H9 (cell line): ENCODE results near the gene CPLX1. TPM values are rescaled to one million over a fixed set of nuclear protein-coding genes. Genes with fewer than 3 reads are reported as not detected.

Experiments used
- DNase-seq: peaks from one replicate; pipeline ENCODE4 v3.0.0-alpha.2; 2017
- H2AFZ ChIP-seq: one replicate; pipeline ENCODE4 v1.6.1; 2013; ENCODE audit warnings: mild to moderate bottlenecking, low read length, control low read depth, moderate library complexity
- H2AK5ac ChIP-seq: 2 replicates; pipeline ENCODE4 v1.6.1; 2013; ENCODE audit warnings: low read length, control low read depth, mixed read lengths; ENCODE audit not compliant: insufficient read length
- H2BK120ac ChIP-seq: one replicate; pipeline ENCODE4 v1.6.1; 2013; ENCODE audit warnings: low read depth, mild to moderate bottlenecking, low read length, control low read depth, inconsistent platforms; ENCODE audit not compliant: poor library complexity, severe bottlenecking
- H2BK12ac ChIP-seq: 2 replicates; pipeline ENCODE4 v1.6.1; 2013; ENCODE audit warnings: low read length, control low read depth, mixed read lengths, low read depth; ENCODE audit not compliant: insufficient read length
- H2BK15ac ChIP-seq: 2 replicates; pipeline ENCODE4 v1.6.1; 2013; ENCODE audit warnings: low read depth, low read length, control low read depth
- H2BK20ac ChIP-seq: one replicate; pipeline ENCODE4 v1.6.1; 2013; ENCODE audit warnings: low read depth, mild to moderate bottlenecking, low read length, control low read depth, inconsistent platforms; ENCODE audit not compliant: poor library complexity, severe bottlenecking
- H2BK5ac ChIP-seq: 2 replicates; pipeline ENCODE4 v1.6.1; 2013; ENCODE audit warnings: low read length, control low read depth, mixed read lengths; ENCODE audit not compliant: insufficient read length
- H3K14ac ChIP-seq: 2 replicates; pipeline ENCODE4 v1.6.1; 2013; ENCODE audit warnings: low read length, control low read depth; ENCODE audit not compliant: insufficient read depth
- H3K18ac ChIP-seq: 2 replicates; pipeline ENCODE4 v1.6.1; 2013; ENCODE audit warnings: low read depth, mild to moderate bottlenecking, mixed read lengths, low read length, control low read depth; ENCODE audit not compliant: insufficient read length
- H3K23ac ChIP-seq: 2 replicates; pipeline ENCODE4 v1.6.1; 2013; ENCODE audit warnings: low read length, control low read depth, mixed read lengths, low read depth; ENCODE audit not compliant: insufficient read length
- H3K23me2 ChIP-seq: 2 replicates; pipeline ENCODE4 v1.6.1; 2013; ENCODE audit warnings: low read depth, mild to moderate bottlenecking, mixed read lengths, low read length, control low read depth; ENCODE audit not compliant: insufficient read length, poor library complexity, severe bottlenecking
- H3K27ac ChIP-seq: 2 replicates; pipeline ENCODE4 v1.5.1; 2013; ENCODE audit warnings: low read length, control low read depth, mixed read lengths, low read depth; ENCODE audit not compliant: insufficient read length
- H3K27me3 ChIP-seq: 2 replicates; pipeline ENCODE4 v1.6.1; 2013; ENCODE audit warnings: low read length, control low read depth, inconsistent platforms; ENCODE audit not compliant: insufficient read depth
- H3K4ac ChIP-seq: 2 replicates; pipeline ENCODE4 v1.6.1; 2013; ENCODE audit warnings: low read depth, mild to moderate bottlenecking, control low read depth, inconsistent platforms, low read length, moderate library complexity
- H3K4me1 ChIP-seq: 2 replicates; pipeline ENCODE4 v1.6.1; 2013; ENCODE audit warnings: low read length, control low read depth, inconsistent platforms; ENCODE audit not compliant: insufficient read depth
- H3K4me2 ChIP-seq: 2 replicates; pipeline ENCODE4 v1.6.1; 2013; ENCODE audit warnings: low read length, control low read depth, mixed read lengths; ENCODE audit not compliant: insufficient read length, insufficient read depth
- H3K56ac ChIP-seq: 2 replicates; pipeline ENCODE4 v1.6.1; 2013; ENCODE audit warnings: low read depth, mild to moderate bottlenecking, mixed read lengths, low read length, control low read depth; ENCODE audit not compliant: insufficient read length
- H3K79me1 ChIP-seq: 2 replicates; pipeline ENCODE4 v1.6.1; 2013; ENCODE audit warnings: low read depth, mild to moderate bottlenecking, moderate library complexity, low read length, control low read depth, inconsistent platforms; ENCODE audit not compliant: insufficient read depth, poor library complexity, severe bottlenecking
- H3K79me2 ChIP-seq: 2 replicates; pipeline ENCODE4 v1.6.1; 2013; ENCODE audit warnings: low read length, control low read depth, inconsistent platforms; ENCODE audit not compliant: insufficient read depth
- H3K9ac ChIP-seq: 2 replicates; pipeline ENCODE4 v1.6.1; 2013; ENCODE audit warnings: low read length, control low read depth, mixed read lengths; ENCODE audit not compliant: insufficient read length; ENCODE audit errors: extremely low read depth
- H3K9me3 ChIP-seq: one replicate; pipeline ENCODE4 v1.6.1; 2013; ENCODE audit warnings: low read depth, low read length, inconsistent platforms; ENCODE audit not compliant: control insufficient read depth
- H3T11ph ChIP-seq: one replicate; pipeline ENCODE4 v1.6.1; 2013; ENCODE audit warnings: mild to moderate bottlenecking, low read length, control low read depth, inconsistent platforms
- H4K20me1 ChIP-seq: one replicate; pipeline ENCODE4 v1.6.1; 2013; ENCODE audit not compliant: control insufficient read depth, insufficient read length, insufficient read depth
- H4K5ac ChIP-seq: 2 replicates; pipeline ENCODE4 v1.6.1; 2013; ENCODE audit warnings: low read depth, mild to moderate bottlenecking, mixed read lengths, low read length, control low read depth; ENCODE audit not compliant: insufficient read length
- H4K8ac ChIP-seq: replicated peaks from 2 replicates; pipeline ENCODE4 v1.6.1; 2013; ENCODE audit warnings: low read length, control low read depth, mixed read lengths, low read depth; ENCODE audit not compliant: insufficient read length
- H4K91ac ChIP-seq: 2 replicates; pipeline ENCODE4 v1.6.1; 2013; ENCODE audit warnings: low read depth, mild to moderate bottlenecking, moderate library complexity, mixed read lengths, low read length, control low read depth; ENCODE audit not compliant: insufficient read length
- H3K27ac Mint-ChIP-seq, 3 experiments: 2 replicates in 2 of 3; 3 replicates in 1 of 3; pipeline ENCODE4 v1.8.0; 2020 to 2021; ENCODE audit warnings: mixed read lengths in 3 of 3, mild to moderate bottlenecking in 1 of 3, moderate library complexity in 1 of 3
- H3K27me3 Mint-ChIP-seq: 2 replicates; pipeline ENCODE4 v1.8.0; 2021; ENCODE audit warnings: low read depth, mild to moderate bottlenecking, moderate library complexity, mixed read lengths
- H3K36me3 Mint-ChIP-seq, 3 experiments: 2 replicates in 2 of 3; 3 replicates in 1 of 3; pipeline ENCODE4 v1.8.0; 2020 to 2021; ENCODE audit warnings: low read depth in 3 of 3, mixed read lengths in 3 of 3; ENCODE audit not compliant: insufficient read depth in 1 of 3
- H3K4me1 Mint-ChIP-seq, 2 experiments: 2 replicates each; pipeline ENCODE4 v1.8.0; 2020; ENCODE audit warnings: mixed read lengths in 2 of 2
- H3K4me3 Mint-ChIP-seq, 2 experiments: 2 replicates in 1 of 2; 3 replicates in 1 of 2; pipeline ENCODE4 v1.8.0; 2020 to 2021; ENCODE audit warnings: mild to moderate bottlenecking in 2 of 2, mixed read lengths in 2 of 2, moderate library complexity in 1 of 2
- H3K9me3 Mint-ChIP-seq, 2 experiments: 2 replicates in 1 of 2; 3 replicates in 1 of 2; pipeline ENCODE4 v1.8.0; 2020; ENCODE audit warnings: mild to moderate bottlenecking in 2 of 2, mixed read lengths in 2 of 2, moderate library complexity in 1 of 2
- WGBS: extraction: QIAGEN DNeasy Blood & Tissue Kit; methylation state at CpG from one replicate; pipeline ENCODE4 v1.1.7; 2013; ENCODE audit warnings: missing lambda C conversion rate, low lambda C conversion rate, mixed read lengths; ENCODE audit not compliant: insufficient read length; ENCODE audit errors: extremely low coverage; 5-methylcytosine and 5-hydroxymethylcytosine counted together
- total RNA-seq: library from RNA; stranded (reverse); gene quantifications from 2 replicates; pipeline ENCODE4 v1.2.1, GENCODE V29; 2021
- TF ChIP-seq, protein P1 (sequence below): fragments of 200-600 bp; sonication (generic); conservative IDR thresholded peaks from 3 replicates; pipeline ENCODE4 v1.8.0; 2021; ENCODE audit warnings: antibody characterized with exemption, mild to moderate bottlenecking

The CPLX1 gene
- total RNA-seq, 1 experiment from 2014 or later, result 0.90 TPM

DNA sequence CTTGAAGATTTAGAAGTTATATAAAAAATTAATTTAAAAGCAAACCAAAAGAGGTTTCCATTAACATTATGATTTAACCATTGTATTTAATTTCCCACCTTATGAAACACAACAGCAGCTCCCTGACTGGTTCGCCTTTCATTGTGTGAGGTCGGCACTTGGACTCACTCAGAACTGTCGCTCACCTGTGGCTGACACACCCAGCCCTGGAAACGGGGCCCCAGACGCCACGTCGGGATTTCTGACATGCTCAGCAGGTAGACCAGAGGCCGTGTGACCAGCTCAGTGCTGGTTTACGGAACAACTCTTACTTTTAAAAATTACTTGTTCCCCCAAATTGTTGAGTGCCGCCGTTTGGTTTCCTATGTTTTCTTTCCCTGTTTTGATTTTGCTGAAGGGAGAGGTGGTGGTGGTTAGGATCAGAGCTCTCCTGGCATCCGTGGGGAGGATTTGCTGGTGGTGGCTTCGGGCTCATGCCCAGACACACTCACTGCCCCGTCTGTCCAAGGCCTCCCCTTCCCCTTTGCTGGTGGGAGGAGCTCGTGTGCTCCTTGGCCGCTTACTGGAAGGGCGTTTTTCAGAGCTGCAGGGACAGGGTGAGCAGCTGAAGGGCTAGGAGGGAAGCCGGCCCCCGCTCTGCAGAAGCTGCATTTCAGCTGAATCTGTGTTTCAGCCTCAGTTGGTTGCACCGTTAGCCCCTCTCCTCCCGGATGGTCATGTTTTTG lies 59.2 kb downstream of the CPLX1 start:
- H3K79me2 ChIP-seq, result peaks cover 2% of the 10 kb centered on the region; the same call in 1 of the 2 replicates
- H3K23me2 ChIP-seq, result no peaks in the 10 kb centered on the region
- peak; percentile 65 for DNase-seq

More for the DNA sequence above, 59.2 kb downstream of the CPLX1 start:
- H2AFZ ChIP-seq, result no peak overlapping the region
- H3K9ac ChIP-seq, result no peak overlapping the region
- no CpG with 5 or more reads among the region's 21 CpGs for WGBS
- H4K91ac ChIP-seq, result no peak overlapping the region
- no peak overlapping the region for H3K4ac ChIP-seq
- no peak overlapping the region for H2BK20ac ChIP-seq
- H3K9me3 Mint-ChIP-seq, result peaks cover 2 to 16% of the 10 kb centered on the region in 2 experiments; a peak in 3 of 5 replicates
- peaks cover 55 to 85% (median 81%) of the 10 kb centered on the region in 3 experiments for H3K36me3 Mint-ChIP-seq
- H3K79me1 ChIP-seq, result no peaks in the 10 kb centered on the region
- no peak overlapping the region for H4K8ac ChIP-seq
- peak overlapping the region; percentile 15 to 86 (median 32); a peak in 6 of 7 replicates for H3K27ac Mint-ChIP-seq
- no peaks in the 10 kb centered on the region for H4K20me1 ChIP-seq
- no peak overlapping the region for H3K23ac ChIP-seq
- no peak overlapping the region for H3K14ac ChIP-seq
- H2AK5ac ChIP-seq, result no peak overlapping the region
- no peak overlapping the region for H2BK15ac ChIP-seq
- H3K9me3 ChIP-seq, result no peaks in the 10 kb centered on the region
- peaks cover 12 to 20% of the 10 kb centered on the region in 2 experiments for H3K4me1 Mint-ChIP-seq
- H3K18ac ChIP-seq, result no peak overlapping the region
- TF ChIP-seq, protein P1, sequence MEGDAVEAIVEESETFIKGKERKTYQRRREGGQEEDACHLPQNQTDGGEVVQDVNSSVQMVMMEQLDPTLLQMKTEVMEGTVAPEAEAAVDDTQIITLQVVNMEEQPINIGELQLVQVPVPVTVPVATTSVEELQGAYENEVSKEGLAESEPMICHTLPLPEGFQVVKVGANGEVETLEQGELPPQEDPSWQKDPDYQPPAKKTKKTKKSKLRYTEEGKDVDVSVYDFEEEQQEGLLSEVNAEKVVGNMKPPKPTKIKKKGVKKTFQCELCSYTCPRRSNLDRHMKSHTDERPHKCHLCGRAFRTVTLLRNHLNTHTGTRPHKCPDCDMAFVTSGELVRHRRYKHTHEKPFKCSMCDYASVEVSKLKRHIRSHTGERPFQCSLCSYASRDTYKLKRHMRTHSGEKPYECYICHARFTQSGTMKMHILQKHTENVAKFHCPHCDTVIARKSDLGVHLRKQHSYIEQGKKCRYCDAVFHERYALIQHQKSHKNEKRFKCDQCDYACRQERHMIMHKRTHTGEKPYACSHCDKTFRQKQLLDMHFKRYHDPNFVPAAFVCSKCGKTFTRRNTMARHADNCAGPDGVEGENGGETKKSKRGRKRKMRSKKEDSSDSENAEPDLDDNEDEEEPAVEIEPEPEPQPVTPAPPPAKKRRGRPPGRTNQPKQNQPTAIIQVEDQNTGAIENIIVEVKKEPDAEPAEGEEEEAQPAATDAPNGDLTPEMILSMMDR, result no peak
- H3K27ac ChIP-seq, result no peak overlapping the region
- H3K4me1 ChIP-seq, result no peaks in the 10 kb centered on the region
- peaks cover 4% of the 10 kb centered on the region; the same call in 1 of the 2 replicates for H3K27me3 Mint-ChIP-seq
- H3K4me3 Mint-ChIP-seq, result no peak overlapping the region
- H3T11ph ChIP-seq, result no peak overlapping the region
- no peaks in the 10 kb centered on the region for H3K27me3 ChIP-seq
- H2BK120ac ChIP-seq, result no peak overlapping the region
- no peak overlapping the region for H2BK12ac ChIP-seq
- no peak overlapping the region for H2BK5ac ChIP-seq
- H4K5ac ChIP-seq, result no peak overlapping the region
- no peak overlapping the region for H3K56ac ChIP-seq
- H3K4me2 ChIP-seq, result no peak overlapping the region
